Measurements from ENCODE around the gene GHR.
"Not testable (repeated sequence)": the region's sequence is repeated elsewhere in the genome, so short reads cannot be mapped to it uniquely, and the experiment has no call there.

The GHR gene

GRCh38 chr5:42573386-42573785 lies 150.1 kb downstream of the GHR start:
- TF ChIP-seq CTCF (IDR thresholded peaks at IDR 0.05; ENCODE audit: low read depth, low read length) = no peak

GRCh38 chr5:42575914-42576313 lies 152.7 kb downstream of the GHR start:
- DNase-seq (ENCODE audit: extremely low read depth, low read depth) = not testable (repeated sequence)

More at GRCh38 chr5:42573386-42573785, 150.1 kb downstream of the GHR start:
- DNase-seq (ENCODE audit: extremely low read depth, low read depth) = no peak

GRCh38 chr5:42578901-42579300 lies 155.7 kb downstream of the GHR start:
- DNase-seq (ENCODE audit: extremely low read depth, low read depth) = not testable (repeated sequence)

GRCh38 chr5:42579320-42579719 lies 156.1 kb downstream of the GHR start:
- DNase-seq (ENCODE audit: extremely low read depth, low read depth) = no peak

GRCh38 chr5:42581845-42582244 lies 158.6 kb downstream of the GHR start:
- DNase-seq (ENCODE audit: extremely low read depth, low read depth) = no peak
- no peak for TF ChIP-seq CTCF (IDR thresholded peaks at IDR 0.05; ENCODE audit: low read depth, low read length)

More at GRCh38 chr5:42579320-42579719, 156.1 kb downstream of the GHR start:
- no peak for TF ChIP-seq CTCF (IDR thresholded peaks at IDR 0.05; ENCODE audit: low read depth, low read length)

GRCh38 chr5:42582723-42583122 lies 159.5 kb downstream of the GHR start:
- no peak for TF ChIP-seq CTCF (IDR thresholded peaks at IDR 0.05; ENCODE audit: low read depth, low read length)
- no peak for DNase-seq (ENCODE audit: extremely low read depth, low read depth)

GRCh38 chr5:42583322-42583721 lies 160.1 kb downstream of the GHR start:
- TF ChIP-seq CTCF (IDR thresholded peaks at IDR 0.05; ENCODE audit: low read depth, low read length) = peak; percentile 82
- DNase-seq (ENCODE audit: extremely low read depth, low read depth) = peak; percentile 14

GRCh38 chr5:42586625-42587024 lies 163.4 kb downstream of the GHR start:
- no peak for DNase-seq (ENCODE audit: extremely low read depth, low read depth)
- TF ChIP-seq CTCF (IDR thresholded peaks at IDR 0.05; ENCODE audit: low read depth, low read length) = no peak

Data from AG09319 (cell line).